Ectodermal cell (in vitro differentiated cells): ENCODE measurements around the gene MRPL33.

Experiments
- H3K27ac ChIP-seq: 2 replicates; pipeline ENCODE4 v1.7.0; 2013; ENCODE audit warnings: mild to moderate bottlenecking, low read depth, low read length; ENCODE audit not compliant: insufficient read depth, poor library complexity, severe bottlenecking
- H3K27me3 ChIP-seq: 2 replicates; pipeline ENCODE4 v1.7.0; 2013; ENCODE audit warnings: mild to moderate bottlenecking, low read length; ENCODE audit not compliant: insufficient read depth, control insufficient read depth, poor library complexity, severe bottlenecking
- H3K36me3 ChIP-seq: one replicate; pipeline ENCODE4 v1.7.0; 2013; ENCODE audit warnings: low read length; ENCODE audit not compliant: control insufficient read depth, insufficient read depth
- H3K4me1 ChIP-seq: one replicate; pipeline ENCODE4 v1.7.0; 2013; ENCODE audit warnings: low read length; ENCODE audit not compliant: control insufficient read depth, insufficient read depth
- H3K4me3 ChIP-seq: 2 replicates; pipeline ENCODE4 v1.7.0; 2013; ENCODE audit warnings: low read depth, low read length, control low read depth; ENCODE audit not compliant: insufficient read depth
- H3K9me3 ChIP-seq: 2 replicates; pipeline ENCODE4 v1.7.0; 2013; ENCODE audit warnings: mild to moderate bottlenecking, low read length, moderate library complexity; ENCODE audit not compliant: control insufficient read depth
- WGBS, 2 experiments: methylation state at CpG; one replicate each; pipeline ENCODE4 v1.1.7; 2013; ENCODE audit warnings: missing lambda C conversion rate in 2 of 2; 5-methylcytosine and 5-hydroxymethylcytosine counted together

Gene MRPL33

DNA sequence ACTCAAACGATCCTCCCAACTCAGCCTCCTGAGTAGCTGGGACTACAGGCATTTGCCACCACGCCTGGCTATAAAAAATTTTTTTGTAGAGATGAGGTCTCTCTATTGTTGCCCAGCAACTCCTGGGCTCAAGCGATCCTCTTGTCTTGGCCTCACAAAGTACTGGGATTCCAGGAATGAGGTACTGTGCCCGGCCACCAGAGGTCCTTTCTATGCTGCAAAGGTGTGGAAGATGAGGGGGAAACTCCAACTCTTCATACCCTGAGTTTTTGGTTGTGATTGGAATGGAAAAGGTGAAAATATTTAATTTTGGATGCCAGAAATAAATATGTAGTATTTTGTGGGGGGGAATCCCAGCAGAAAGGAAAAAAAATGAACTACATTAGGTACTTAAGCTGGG lies 36.0 kb downstream of the MRPL33 start:
- H3K27ac ChIP-seq, result no peak overlapping the region
- H3K4me3 ChIP-seq, result no peak overlapping the region
- no peaks in the 10 kb centered on the region for H3K9me3 ChIP-seq
- no peaks in the 10 kb centered on the region for H3K36me3 ChIP-seq
- H3K27me3 ChIP-seq, result no peaks in the 10 kb centered on the region
- H3K4me1 ChIP-seq, result no peaks in the 10 kb centered on the region
- 71% methylated on average over 4 of the region's 4 CpGs for WGBS, 2 experiments

DNA sequence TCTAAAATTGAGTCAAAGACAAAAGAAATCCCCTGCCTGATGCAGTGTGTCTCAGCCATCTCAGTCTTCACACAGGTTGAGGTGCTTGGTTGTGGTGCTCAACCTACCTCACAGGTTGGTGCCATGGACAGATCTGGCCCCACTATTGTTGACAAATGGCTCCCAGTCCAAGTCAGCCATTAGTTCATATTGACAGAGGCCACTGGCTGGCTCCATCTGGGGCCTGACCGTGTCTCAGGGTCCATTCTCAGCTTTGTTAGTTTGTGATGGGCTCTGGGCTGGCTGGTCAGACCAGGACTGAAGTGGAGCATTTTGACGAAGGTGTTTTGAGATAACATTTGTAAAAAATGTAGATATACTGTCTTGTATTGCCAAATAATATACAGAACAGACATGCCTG lies 36.9 kb downstream of the MRPL33 start:
- Histone ChIP-seq H3K36me3 (no peaks in the 10 kb centered on the region), H3K4me1 (no peaks in the 10 kb centered on the region), H3K9me3 (no peaks in the 10 kb centered on the region), H3K4me3 (no peak overlapping the region), H3K27ac (no peak overlapping the region), H3K27me3 (no peaks in the 10 kb centered on the region)
- 92 to 94% methylated on average over 1 to 2 of the region's 2 CpGs for WGBS, 2 experiments

DNA sequence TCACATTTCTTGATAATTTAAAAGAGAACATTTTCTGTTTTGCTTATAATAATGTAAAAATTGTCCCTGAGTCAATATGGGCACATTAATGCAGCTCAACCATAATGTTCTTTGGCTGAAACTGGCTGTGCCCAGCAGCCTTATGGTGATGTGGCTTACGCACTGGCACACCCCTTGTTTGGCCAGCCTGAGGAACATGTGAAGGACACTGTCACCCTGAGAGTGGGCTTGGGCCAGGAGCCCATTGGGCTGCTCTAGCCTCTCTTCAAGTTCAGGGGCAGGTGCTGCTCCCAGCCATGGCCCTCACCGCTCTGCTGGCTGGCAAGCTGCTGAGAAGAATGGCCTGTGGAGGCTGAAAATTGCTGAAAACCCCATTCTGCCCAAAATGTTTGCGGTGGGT lies 37.5 kb downstream of the MRPL33 start:
- Histone ChIP-seq H3K36me3 (no peaks in the 10 kb centered on the region), H3K4me1 (no peaks in the 10 kb centered on the region), H3K9me3 (no peaks in the 10 kb centered on the region), H3K27me3 (no peaks in the 10 kb centered on the region), H3K4me3 (no peak overlapping the region), H3K27ac (no peak overlapping the region)
- WGBS, 2 experiments, result 94 to 95% methylated on average over 2 to 3 of the region's 3 CpGs

DNA sequence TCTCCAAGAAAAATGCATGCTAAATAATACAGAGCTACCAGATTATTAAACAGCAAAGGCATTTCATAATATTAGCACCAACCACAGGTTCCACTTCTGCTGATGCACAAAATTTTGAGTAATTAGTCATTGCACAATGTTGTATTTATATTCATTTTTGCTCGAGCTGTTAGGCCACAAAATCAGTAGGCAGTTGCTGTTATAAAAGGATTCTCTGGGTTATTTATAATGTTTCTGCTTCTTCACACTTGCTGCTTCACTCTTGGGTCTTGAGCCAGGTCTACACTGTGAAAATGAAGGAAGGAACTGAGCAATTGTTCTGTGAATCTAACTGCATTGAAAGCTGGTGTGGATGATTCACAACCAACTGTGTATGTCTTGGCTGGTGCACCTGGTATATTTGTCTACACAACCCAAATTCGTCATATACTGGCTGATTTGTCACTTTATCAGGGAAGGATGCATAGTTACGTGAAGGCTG lies 38.3 kb downstream of the MRPL33 start:
- H3K4me1 ChIP-seq, result no peaks in the 10 kb centered on the region
- no peak overlapping the region for H3K4me3 ChIP-seq
- H3K36me3 ChIP-seq, result no peaks in the 10 kb centered on the region
- no peaks in the 10 kb centered on the region for H3K9me3 ChIP-seq
- no peaks in the 10 kb centered on the region for H3K27me3 ChIP-seq
- WGBS, 2 experiments, result 86 to 87% methylated on average over 3 of the region's 3 CpGs
- no peak overlapping the region for H3K27ac ChIP-seq

DNA sequence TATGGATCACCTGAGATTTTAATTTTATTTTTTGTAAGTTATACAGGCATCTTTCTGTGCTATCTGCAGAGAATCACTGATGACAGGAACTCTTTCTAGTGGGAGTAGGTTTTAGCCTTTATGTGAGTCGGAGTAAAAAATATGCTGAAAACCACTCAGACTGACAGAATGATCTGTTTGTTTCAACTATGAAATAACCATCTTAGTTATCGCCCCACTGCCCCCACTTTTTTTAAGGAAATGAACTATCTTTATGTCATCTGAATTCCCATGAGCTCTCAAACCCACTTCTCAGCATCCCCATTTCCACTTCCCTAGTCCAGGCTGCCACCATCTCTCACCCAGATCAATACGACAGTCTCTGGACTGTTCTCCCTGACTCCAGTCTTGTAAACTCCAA lies 38.9 kb downstream of the MRPL33 start:
- Histone ChIP-seq H3K27ac (no peak overlapping the region), H3K36me3 (no peaks in the 10 kb centered on the region), H3K27me3 (no peaks in the 10 kb centered on the region), H3K4me3 (no peak overlapping the region), H3K4me1 (no peaks in the 10 kb centered on the region), H3K9me3 (no peaks in the 10 kb centered on the region)
- 89 to 93% methylated on average over 3 of the region's 3 CpGs for WGBS, 2 experiments

DNA sequence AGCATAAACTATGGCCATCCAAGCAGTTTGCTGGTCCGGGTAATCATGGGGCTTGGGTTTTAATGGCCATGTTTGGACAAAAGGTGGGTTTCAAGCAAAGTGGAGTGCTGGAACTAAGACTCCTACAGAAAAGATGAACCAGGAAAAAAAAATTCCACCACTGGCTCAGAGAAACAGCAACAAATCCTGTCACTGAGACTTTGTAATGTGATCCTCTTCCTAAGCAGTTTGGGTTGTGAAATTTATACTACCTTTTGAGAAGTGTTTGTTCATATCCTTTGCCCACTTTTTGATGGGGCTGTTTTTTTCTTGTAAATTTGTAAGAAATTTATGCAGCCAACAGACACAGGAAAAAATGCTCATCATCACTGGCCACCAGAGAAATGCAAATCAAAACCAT lies 40.2 kb downstream of the MRPL33 start:
- 100% methylated on average over 1 of the region's 1 CpG for WGBS, 2 experiments
- Histone ChIP-seq H3K27me3 (no peaks in the 10 kb centered on the region), H3K4me3 (no peak overlapping the region), H3K9me3 (no peaks in the 10 kb centered on the region), H3K4me1 (no peaks in the 10 kb centered on the region), H3K27ac (no peak overlapping the region), H3K36me3 (no peaks in the 10 kb centered on the region)

DNA sequence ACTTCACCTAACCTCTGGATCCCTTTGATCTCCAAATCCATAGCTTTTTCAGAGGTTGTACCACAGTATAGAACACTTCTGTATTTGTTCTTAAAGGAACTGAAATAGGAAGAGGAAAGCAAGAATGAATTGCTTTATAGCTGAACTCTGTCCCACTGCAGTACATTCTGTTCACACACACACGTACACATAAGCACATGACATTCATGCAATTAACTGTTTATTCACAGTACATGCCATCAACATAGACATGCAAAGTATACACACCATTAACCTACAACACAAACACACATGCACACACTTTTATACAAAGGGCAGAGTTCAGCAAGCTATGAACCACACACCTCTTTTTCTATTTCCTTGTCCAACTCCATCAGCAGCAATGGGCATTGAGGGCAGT lies 43.2 kb downstream of the MRPL33 start:
- Histone ChIP-seq H3K9me3 (no peaks in the 10 kb centered on the region), H3K4me3 (no peak overlapping the region), H3K27me3 (no peaks in the 10 kb centered on the region), H3K4me1 (no peaks in the 10 kb centered on the region), H3K36me3 (no peaks in the 10 kb centered on the region), H3K27ac (no peak overlapping the region)
- 85% methylated on average over 1 of the region's 1 CpG for WGBS, 2 experiments

DNA sequence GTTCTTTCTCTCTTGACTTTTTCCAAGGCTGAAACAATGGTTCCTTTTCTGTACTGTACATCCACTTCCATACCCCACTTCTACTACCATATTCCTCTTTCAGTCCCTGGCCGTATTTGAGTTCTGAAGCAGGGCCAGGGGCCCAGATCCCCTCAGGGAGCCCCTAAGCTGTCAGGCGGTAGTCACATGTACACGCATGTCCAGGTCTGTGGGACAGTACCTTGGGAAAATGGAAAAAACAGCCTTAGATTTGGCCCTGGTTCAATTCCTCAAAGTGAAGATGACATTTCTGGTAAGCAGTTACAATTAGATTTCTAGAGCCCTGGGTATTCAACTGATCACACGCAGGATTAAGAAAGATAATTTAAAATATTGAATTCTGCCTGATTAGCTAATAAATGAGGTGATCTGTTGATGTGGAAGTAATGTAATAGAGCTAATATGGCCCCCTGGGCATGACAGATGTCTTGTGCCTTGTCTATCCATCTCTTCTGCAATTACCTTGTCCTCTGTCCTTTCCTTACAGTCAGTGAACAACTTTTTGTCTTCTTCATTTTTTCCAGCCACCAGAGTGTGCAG lies 44.4 kb downstream of the MRPL33 start:
- 92 to 97% methylated on average over 4 of the region's 4 CpGs for WGBS, 2 experiments
- no peaks in the 10 kb centered on the region for H3K27me3 ChIP-seq
- H3K4me1 ChIP-seq, result no peaks in the 10 kb centered on the region
- no peaks in the 10 kb centered on the region for H3K9me3 ChIP-seq
- H3K4me3 ChIP-seq, result no peak overlapping the region
- H3K36me3 ChIP-seq, result no peaks in the 10 kb centered on the region
- no peak overlapping the region for H3K27ac ChIP-seq

DNA sequence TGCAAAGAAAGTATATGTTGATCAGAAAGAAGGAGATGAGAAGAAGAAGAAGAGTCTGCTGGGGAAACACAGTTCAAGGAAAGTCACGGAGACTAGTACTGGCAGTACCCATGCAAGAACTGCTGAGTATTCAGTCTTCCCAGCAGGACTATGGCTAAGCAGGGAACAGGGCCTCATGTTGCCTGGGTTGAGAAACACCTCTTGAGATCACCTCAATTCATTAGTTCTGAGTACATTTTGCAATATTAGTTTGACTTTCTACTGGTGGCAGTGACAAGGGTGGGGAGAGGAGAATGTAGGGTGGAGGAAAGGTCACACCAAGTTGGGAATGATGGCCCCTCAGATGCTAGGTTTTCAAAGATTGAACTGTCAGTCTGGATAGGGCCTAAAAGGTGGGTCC lies 50.5 kb downstream of the MRPL33 start:
- no peaks in the 10 kb centered on the region for H3K4me1 ChIP-seq
- H3K9me3 ChIP-seq, result no peaks in the 10 kb centered on the region
- 89 to 95% methylated on average over 1 of the region's 1 CpG for whole genome bisulfite sequencing, 2 experiments
- H3K36me3 ChIP-seq, result no peaks in the 10 kb centered on the region
- no peak overlapping the region for H3K27ac ChIP-seq
- H3K27me3 ChIP-seq, result no peaks in the 10 kb centered on the region
- H3K4me3 ChIP-seq, result no peak overlapping the region

DNA sequence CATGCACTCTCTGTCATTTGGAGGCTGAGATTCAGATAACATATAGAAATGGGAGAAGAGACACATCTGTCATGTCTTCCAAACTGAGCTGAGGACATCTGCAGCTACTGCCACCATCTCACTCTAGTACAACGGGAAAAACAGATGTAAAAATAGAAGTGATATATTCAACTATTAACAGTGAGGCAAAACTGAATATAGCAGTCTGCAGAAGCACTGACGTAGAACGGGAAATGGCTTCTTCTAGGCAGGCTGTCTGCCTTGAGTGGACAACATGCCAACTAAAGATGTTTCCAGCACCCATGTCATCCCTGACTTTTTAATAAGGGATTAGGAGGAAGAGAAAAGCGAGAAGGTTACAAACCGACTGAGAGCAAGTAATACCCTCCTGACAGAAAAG lies 51.6 kb downstream of the MRPL33 start:
- WGBS, 2 experiments, result 95 to 96% methylated on average over 5 of the region's 5 CpGs
- Histone ChIP-seq H3K36me3 (no peaks in the 10 kb centered on the region), H3K27me3 (no peaks in the 10 kb centered on the region), H3K27ac (no peak overlapping the region), H3K9me3 (no peaks in the 10 kb centered on the region), H3K4me1 (no peaks in the 10 kb centered on the region), H3K4me3 (no peak overlapping the region)

DNA sequence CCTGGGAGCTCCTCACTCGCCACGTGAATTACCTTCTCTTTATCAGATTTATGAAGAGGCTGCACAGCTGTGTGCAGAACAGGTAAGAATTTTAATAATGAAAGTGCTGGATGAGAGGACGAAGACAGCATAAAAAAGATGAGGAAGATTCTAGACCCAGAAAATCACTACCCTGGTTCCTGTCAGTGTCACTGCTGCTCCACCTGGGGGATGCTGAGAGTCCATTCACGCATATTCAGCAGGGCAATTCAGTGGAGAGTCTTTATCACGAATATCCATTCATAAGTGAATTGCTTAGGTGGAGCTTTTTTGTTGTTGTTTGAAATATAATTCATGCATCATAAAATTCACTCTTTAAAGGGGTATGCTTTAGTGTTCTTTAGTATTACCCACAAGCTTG lies 52.0 kb downstream of the MRPL33 start:
- H3K9me3 ChIP-seq, result no peaks in the 10 kb centered on the region
- no peaks in the 10 kb centered on the region for H3K27me3 ChIP-seq
- H3K36me3 ChIP-seq, result no peaks in the 10 kb centered on the region
- H3K27ac ChIP-seq, result no peak overlapping the region
- no peaks in the 10 kb centered on the region for H3K4me1 ChIP-seq
- no peak overlapping the region for H3K4me3 ChIP-seq
- WGBS, 2 experiments, result 90 to 96% methylated on average over 5 of the region's 5 CpGs
